ENCODE measurements around the gene PAGE2B. TPM values are rescaled to one million over a fixed set of nuclear protein-coding genes. Genes with fewer than 3 reads are reported as not detected.
"Not testable (repeated sequence)": the region's sequence is repeated elsewhere in the genome, so short reads cannot be mapped to it uniquely, and the experiment has no call there.

Gene PAGE2B
- total and polyA plus RNA-seq, 9 of the 15 experiments (the other 6 are each of a cell fraction or from before 2014, with no cell fraction given) = 1.8 to 36.0 (median 16.5) TPM

DNA sequence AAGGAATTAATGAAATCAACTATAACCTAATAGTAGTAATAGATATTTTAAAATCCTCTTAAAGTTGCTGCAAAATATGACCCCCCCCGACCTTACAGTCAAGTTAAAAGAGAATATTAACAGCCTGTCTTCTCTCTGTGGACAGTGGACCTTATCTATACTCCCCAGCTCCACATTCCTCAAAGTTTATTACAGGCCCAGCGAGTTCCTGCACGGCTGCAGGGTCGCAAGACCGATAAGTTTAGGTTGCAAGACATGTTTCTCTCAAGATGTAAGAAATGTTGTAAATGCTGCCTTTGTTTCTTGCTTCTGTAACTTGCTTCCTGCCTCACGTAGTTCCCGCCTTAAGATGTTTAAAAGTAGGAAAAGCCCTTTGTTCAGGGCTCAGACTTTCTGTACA, 41.8 kb downstream of the PAGE2B start (continued):
- TF ChIP-seq CC2D1A (IDR thresholded peaks at IDR 0.05) = peak; percentile 78; the same call in 1 of the 2 replicates
- TF ChIP-seq MEIS2 (IDR thresholded peaks at IDR 0.05; ENCODE audit: partially characterized antibody) = peak; percentile 81
- peak; percentile 94 for TF ChIP-seq CBFA2T2 (conservative IDR thresholded peaks at IDR 0.05)
- peak; percentile 96 for TF ChIP-seq TAL1 (IDR thresholded peaks at IDR 0.05)
- peak; percentile 28; the same call in 1 of the 2 replicates for TF ChIP-seq ADNP (tag; IDR thresholded peaks at IDR 0.05)
- peak; percentile 59; the same call in 1 of the 2 replicates for TF ChIP-seq PHB2 (IDR thresholded peaks at IDR 0.05; ENCODE audit: low read depth)
- peak; percentile 85 for TF ChIP-seq HDAC3 (IDR thresholded peaks at IDR 0.05; ENCODE audit: borderline replicate concordance, partially characterized antibody)
- TF ChIP-seq TEAD4 (IDR thresholded peaks at IDR 0.05; ENCODE audit: low read length) = peak; percentile 97
- not testable (repeated sequence) for TF ChIP-seq TEAD4 (CRISPR knock-in tag; IDR thresholded peaks at IDR 0.05; ENCODE audit: borderline replicate concordance)
- peak; percentile 12 for TF ChIP-seq NEUROD1 (IDR thresholded peaks at IDR 0.05; ENCODE audit: borderline replicate concordance, low read depth, low read length, partially characterized antibody)
- TF ChIP-seq FOXK2 (conservative IDR thresholded peaks at IDR 0.05 in 1 of 2, IDR thresholded peaks at IDR 0.05 in 1 of 2; ENCODE audit: low read depth in 2 of 2) = peak; percentile 19 to 59; a peak in 1 of 4 replicates
- peak in 1 of 2 experiments; percentile 53 for TF ChIP-seq NCOA2 (IDR thresholded peaks at IDR 0.05; ENCODE audit: partially characterized antibody in 2 of 2)
- TF ChIP-seq STAT5A (IDR thresholded peaks at IDR 0.05; ENCODE audit: borderline replicate concordance, low read length) = peak; percentile 81
- peak; percentile 48; the same call in 1 of the 2 replicates for TF ChIP-seq HDAC2 (IDR thresholded peaks at IDR 0.05)
- peak; percentile 43; the same call in 1 of the 2 replicates for TF ChIP-seq CTBP1 (IDR thresholded peaks at IDR 0.05; ENCODE audit: borderline replicate concordance)
- peak; percentile 83 for TF ChIP-seq SMARCC2 (IDR thresholded peaks at IDR 0.05; ENCODE audit: low read depth)
- peak; percentile 85 for TF ChIP-seq GATA2 (CRISPR knock-in tag; IDR thresholded peaks at IDR 0.05)
- TF ChIP-seq ATF7 (IDR thresholded peaks at IDR 0.05) = peak; percentile 23; the same call in 1 of the 2 replicates
- peak; percentile 97 for TF ChIP-seq ARID1B (IDR thresholded peaks at IDR 0.05)
- 0 out of 6 replicates have a peak, but pooled peaks of 1 of the 3 experiments have one; percentile 20 for TF ChIP-seq ZBTB11 (CRISPR knock-in tag; IDR thresholded peaks at IDR 0.05)
- TF ChIP-seq TCF3 (CRISPR knock-in tag; IDR thresholded peaks at IDR 0.05) = peak; percentile 97
- TF ChIP-seq ARNT (IDR thresholded peaks at IDR 0.05) = peak; percentile 58 to 68; a peak in 2 of 4 replicates
- TF ChIP-seq KLF16 (IDR thresholded peaks at IDR 0.05) = peak; percentile 87
- peak; percentile 91 for TF ChIP-seq DPF2 (IDR thresholded peaks at IDR 0.05)
